ENCODE results near the gene PTPRM.

GRCh38 chr18:7711495-7711894, 144.4 kb downstream of the PTPRM start:
- TF ChIP-seq CTCF (conservative IDR thresholded peaks at IDR 0.05; ENCODE audit: low read depth, low read length) (no peak), RCOR1 (IDR thresholded peaks at IDR 0.05; ENCODE audit: insufficient replicate concordance, low read length) (no peak), POLR2A (IDR thresholded peaks at IDR 0.05; ENCODE audit: low read depth, low read length) (no peak), MAFK (IDR thresholded peaks at IDR 0.05; ENCODE audit: low read depth, low read length) (no peak), MAZ (IDR thresholded peaks at IDR 0.05; ENCODE audit: borderline replicate concordance, low read depth, low read length) (no peak), RFX5 (IDR thresholded peaks at IDR 0.05; ENCODE audit: low read depth, low read length) (no peak), USF2 (IDR thresholded peaks at IDR 0.05; ENCODE audit: low read depth, low read length) (no peak), SMC3 (IDR thresholded peaks at IDR 0.05; ENCODE audit: low read depth, low read length) (no peak), BHLHE40 (IDR thresholded peaks at IDR 0.05; ENCODE audit: low read depth, low read length) (no peak), RAD21 (IDR thresholded peaks at IDR 0.05; ENCODE audit: low read length) (no peak), ELK1 (IDR thresholded peaks at IDR 0.05; ENCODE audit: borderline replicate concordance, low read depth, low read length) (no peak), MXI1 (IDR thresholded peaks at IDR 0.05; ENCODE audit: borderline replicate concordance, low read depth, low read length) (no peak)
